Spleen (tissue), 11 donors: ENCODE measurements around the gene EYS. TPM values are rescaled to one million over a fixed set of nuclear protein-coding genes. Genes with fewer than 3 reads are reported as not detected.
"Not testable (repeated sequence)": the region's sequence is repeated elsewhere in the genome, so short reads cannot be mapped to it uniquely, and the experiment has no call there.

ENCODE experiments used
- DNase-seq: peaks from one replicate; pipeline ENCODE4 v3.0.0-alpha.2; 2020
- H3K27ac ChIP-seq, 8 donors: fragments of 200-600 bp; sonication (generic) in 7 of 8; 1 replicate in 4 of 8; 2 replicates in 4 of 8; pipeline versions ENCODE4 v1.5.0 to v1.8.0; 2016 to 2021; ENCODE audit warnings: inconsistent platforms in 4 of 8, mild to moderate bottlenecking in 4 of 8, moderate library complexity in 1 of 8
- H3K27me3 ChIP-seq, 7 donors: fragments of 200-600 bp; sonication (generic) in 6 of 7; replicated peaks in 1 of 7; 1 replicate in 4 of 7; 2 replicates in 3 of 7; pipeline versions ENCODE4 v1.5.0 to v1.8.0; 2016 to 2021; ENCODE audit warnings: inconsistent platforms in 3 of 7, mild to moderate bottlenecking in 1 of 7
- H3K36me3 ChIP-seq, 6 donors: fragments of 200-600 bp; sonication (generic) in 5 of 6; 1 replicate in 4 of 6; 2 replicates in 2 of 6; pipeline versions ENCODE4 v1.5.0 to v1.8.0; 2016 to 2021; ENCODE audit warnings: inconsistent platforms in 2 of 6
- H3K4me1 ChIP-seq, 6 donors: fragments of 200-600 bp; sonication (generic) in 5 of 6; 1 replicate in 3 of 6; 2 replicates in 3 of 6; pipeline versions ENCODE4 v1.5.0 to v1.8.0; 2016 to 2021; ENCODE audit warnings: inconsistent platforms in 3 of 6
- H3K4me3 ChIP-seq, 8 donors: fragments of 200-600 bp; sonication (generic) in 7 of 8; 1 replicate in 4 of 8; 2 replicates in 4 of 8; pipeline versions ENCODE4 v1.5.0 to v1.8.0; 2016 to 2021; ENCODE audit warnings: inconsistent platforms in 4 of 8, mild to moderate bottlenecking in 4 of 8, moderate library complexity in 2 of 8
- H3K9me3 ChIP-seq, 8 donors: fragments of 200-600 bp; sonication (generic) in 7 of 8; 1 replicate in 4 of 8; 2 replicates in 4 of 8; pipeline versions ENCODE4 v1.5.0 to v1.8.0; 2016 to 2021; ENCODE audit warnings: inconsistent platforms in 4 of 8
- POLR2A ChIP-seq, 3 donors: fragments of 450-650 bp; IDR thresholded peaks; one replicate each; pipeline ENCODE4 v1.5.1; 2017; ENCODE audit warnings: antibody characterized with exemption in 3 of 3, mild to moderate bottlenecking in 1 of 3
- POLR2AphosphoS5 ChIP-seq, 3 donors: sonication (generic); formaldehyde crosslinking; IDR thresholded peaks; one replicate each; pipeline ENCODE4 v1.5.1; 2017; ENCODE audit warnings: antibody characterized with exemption in 3 of 3
- WGBS, 5 donors: extraction: QIAGEN DNeasy Blood & Tissue Kit in 3 of 5; methylation state at CpG; one replicate each; pipeline versions ENCODE4 v1.1.5 to v1.1.7; 2013 to 2018; 5-methylcytosine and 5-hydroxymethylcytosine counted together
- intact Hi-C: fragments of 100-400 bp; cut with DNase I; formaldehyde crosslinking; loops from one replicate; pipeline ENCODE4 v1.15.0; 2023; ENCODE audit warnings: low total_unique reads
- polyA plus RNA-seq, 3 donors: library from polyadenylated mRNA; stranded (reverse); fragments of 200-250 nt; gene quantifications; one replicate each; pipeline ENCODE4 v1.2.1, GENCODE V29; 2013
- total RNA-seq, 7 donors: library from RNA; depleted of rRNA in 3 of 7; stranded (reverse); fragments of >200 nt in 3 of 7; fragmentation: NEBNext Ultra II Directional in 4 of 7; extraction: Animal tissue kit (Norgen Biotek cat#: 25700) in 4 of 7; gene quantifications; one replicate each; pipeline versions ENCODE4 v1.1.0 to v1.2.1, GENCODE V29; 2016 to 2021
- TF ChIP-seq, protein P1 (sequence below), 11 experiments: fragments of 200-600 bp in 7 of 11; fragments of 450-650 bp in 4 of 11; sonication (generic) in 4 of 11; IDR thresholded peaks in 8 of 11; conservative IDR thresholded peaks in 3 of 11; 1 replicate in 7 of 11; 2 replicates in 4 of 11; pipeline versions ENCODE4 v1.4.0 to v1.8.0; 2016 to 2021; ENCODE audit warnings: antibody characterized with exemption in 11 of 11, inconsistent platforms in 4 of 11, mild to moderate bottlenecking in 1 of 11
- donor health status: healthy with polysubstance abuse.
- donor health status: DM: no; HTN: no; CAD: no; lungs with moderate emphysema.
- donor health status: DM: no; HTN: no; CAD: no.
- donor health status: Bipolar disorder and iron deficiency.
- donor health status: healthy.
- donor health status: DM: no; HTN: no; CAD: no.
- donor health status: DM: yes; HTN: yes; CAD: no.

The EYS gene
- total and polyA plus RNA-seq, 10 donors = under 0.01 to 0.72 (median 0.28) TPM; not detected in 5

GRCh38 chr6:63764318-63764916 lies 1942.6 kb downstream of the EYS start:
- Histone ChIP-seq H3K4me3 (no peak overlapping the region), H3K27ac (no peak overlapping the region), H3K36me3 (no peaks in the 10 kb centered on the region), H3K4me1 (no peaks in the 10 kb centered on the region), H3K27me3 (no peaks in the 10 kb centered on the region), H3K9me3 (peaks cover 0 to 21% (median 9%) of the 10 kb centered on the region in 8 donors)
- 25 to 26% (median 25%) methylated on average over 4 of the region's 4 CpGs for WGBS, 5 donors
- TF ChIP-seq, protein P1, sequence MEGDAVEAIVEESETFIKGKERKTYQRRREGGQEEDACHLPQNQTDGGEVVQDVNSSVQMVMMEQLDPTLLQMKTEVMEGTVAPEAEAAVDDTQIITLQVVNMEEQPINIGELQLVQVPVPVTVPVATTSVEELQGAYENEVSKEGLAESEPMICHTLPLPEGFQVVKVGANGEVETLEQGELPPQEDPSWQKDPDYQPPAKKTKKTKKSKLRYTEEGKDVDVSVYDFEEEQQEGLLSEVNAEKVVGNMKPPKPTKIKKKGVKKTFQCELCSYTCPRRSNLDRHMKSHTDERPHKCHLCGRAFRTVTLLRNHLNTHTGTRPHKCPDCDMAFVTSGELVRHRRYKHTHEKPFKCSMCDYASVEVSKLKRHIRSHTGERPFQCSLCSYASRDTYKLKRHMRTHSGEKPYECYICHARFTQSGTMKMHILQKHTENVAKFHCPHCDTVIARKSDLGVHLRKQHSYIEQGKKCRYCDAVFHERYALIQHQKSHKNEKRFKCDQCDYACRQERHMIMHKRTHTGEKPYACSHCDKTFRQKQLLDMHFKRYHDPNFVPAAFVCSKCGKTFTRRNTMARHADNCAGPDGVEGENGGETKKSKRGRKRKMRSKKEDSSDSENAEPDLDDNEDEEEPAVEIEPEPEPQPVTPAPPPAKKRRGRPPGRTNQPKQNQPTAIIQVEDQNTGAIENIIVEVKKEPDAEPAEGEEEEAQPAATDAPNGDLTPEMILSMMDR (IDR thresholded peaks at IDR 0.05 in 8 of 11, conservative IDR thresholded peaks at IDR 0.05 in 3 of 11) = peak; percentile 11 to 77 (median 58)
- TF ChIP-seq POLR2AphosphoS5 (IDR thresholded peaks at IDR 0.05) = no peak
- no peak for DNase-seq
- intact Hi-C loops = loop anchor here (2.0 kb wide), 1 partner anchor 166 kb away; no protein-coding TSS in a partner anchor

GRCh38 chr6:63760199-63760598 lies 1946.8 kb downstream of the EYS start:
- intact Hi-C loops = no loop called here
- Histone ChIP-seq H3K27ac (no peak overlapping the region), H3K27me3 (no peaks in the 10 kb centered on the region), H3K4me1 (no peaks in the 10 kb centered on the region), H3K36me3 (peaks cover 0 to 5% (median 0%) of the 10 kb centered on the region in 6 donors), H3K9me3 (peaks cover 0 to 26% (median 21%) of the 10 kb centered on the region in 8 donors), H3K4me3 (no peak overlapping the region)
- DNase-seq = no peak
- TF ChIP-seq, protein P1 (IDR thresholded peaks at IDR 0.05 in 8 of 11, conservative IDR thresholded peaks at IDR 0.05 in 3 of 11) = no peak
- TF ChIP-seq POLR2A (IDR thresholded peaks at IDR 0.05) = no peak
- no peak for TF ChIP-seq POLR2AphosphoS5 (IDR thresholded peaks at IDR 0.05)

DNA sequence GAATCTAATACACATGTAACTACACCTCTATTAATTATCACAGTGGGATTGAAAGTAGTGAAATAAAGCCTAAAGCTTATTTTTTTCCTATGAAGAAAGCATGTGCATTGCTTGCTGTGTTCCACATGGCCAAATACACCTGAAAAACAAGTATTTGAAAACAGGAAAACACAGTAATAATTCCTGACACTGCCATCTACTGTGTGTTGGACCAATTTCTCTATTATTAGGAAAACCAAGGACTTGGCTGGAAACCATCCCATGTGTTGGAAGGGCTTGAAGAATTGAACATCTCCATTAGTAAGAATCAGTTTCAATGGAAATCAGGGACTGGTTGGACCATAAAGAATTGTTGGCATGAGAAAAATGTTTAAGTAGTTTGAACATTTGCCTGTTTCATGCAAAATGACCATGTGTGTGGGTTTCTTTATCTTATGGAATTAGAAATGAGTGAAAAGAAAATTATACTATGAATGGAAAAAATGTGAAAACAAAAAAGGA lies 1947.4 kb downstream of the EYS start:
- Histone ChIP-seq H3K27ac (no peak overlapping the region), H3K27me3 (no peaks in the 10 kb centered on the region), H3K9me3 (peaks cover 0 to 26% (median 21%) of the 10 kb centered on the region in 8 donors), H3K4me1 (no peaks in the 10 kb centered on the region), H3K36me3 (peaks cover 0 to 5% (median 0%) of the 10 kb centered on the region in 6 donors), H3K4me3 (no peak overlapping the region)
- TF ChIP-seq POLR2AphosphoS5 (IDR thresholded peaks at IDR 0.05) (no peak), POLR2A (IDR thresholded peaks at IDR 0.05) (no peak)
- TF ChIP-seq, protein P1 (IDR thresholded peaks at IDR 0.05 in 8 of 11, conservative IDR thresholded peaks at IDR 0.05 in 3 of 11) = no peak
- DNase-seq = no peak
- intact Hi-C loops = no loop called here

- WGBS, 5 donors = 79 to 96% (median 81%) methylated on average over 1 of the region's 1 CpG
- TF ChIP-seq, protein P1 (IDR thresholded peaks at IDR 0.05 in 8 of 11, conservative IDR thresholded peaks at IDR 0.05 in 3 of 11) = no peak
- TF ChIP-seq POLR2AphosphoS5 (IDR thresholded peaks at IDR 0.05) (no peak), POLR2A (IDR thresholded peaks at IDR 0.05) (no peak)
- H3K27ac ChIP-seq = no peak overlapping the region
- peaks cover 0 to 30% (median 21%) of the 10 kb centered on the region in 8 donors for H3K9me3 ChIP-seq
- no peaks in the 10 kb centered on the region for H3K27me3 ChIP-seq
- H3K36me3 ChIP-seq = peaks cover 0 to 5% (median 0%) of the 10 kb centered on the region in 6 donors
- no peaks in the 10 kb centered on the region for H3K4me1 ChIP-seq
- H3K4me3 ChIP-seq = no peak overlapping the region
- no peak for DNase-seq
- intact Hi-C loops = no loop called here
Measured at GRCh38 chr6:63757826-63758225, 1949.2 kb downstream of the EYS start.

GRCh38 chr6:63757275-63757674 lies 1949.8 kb downstream of the EYS start:
- H3K36me3 ChIP-seq, H3K27me3 ChIP-seq, H3K27ac ChIP-seq, intact Hi-C loops, H3K4me1 ChIP-seq, H3K4me3 ChIP-seq, DNase-seq: not testable (repeated sequence)
- H3K9me3 ChIP-seq = peaks cover 0 to 30% (median 21%) of the 10 kb centered on the region in 8 donors
